ENCODE data around the gene PRG2.

PRG2 gene

DNA sequence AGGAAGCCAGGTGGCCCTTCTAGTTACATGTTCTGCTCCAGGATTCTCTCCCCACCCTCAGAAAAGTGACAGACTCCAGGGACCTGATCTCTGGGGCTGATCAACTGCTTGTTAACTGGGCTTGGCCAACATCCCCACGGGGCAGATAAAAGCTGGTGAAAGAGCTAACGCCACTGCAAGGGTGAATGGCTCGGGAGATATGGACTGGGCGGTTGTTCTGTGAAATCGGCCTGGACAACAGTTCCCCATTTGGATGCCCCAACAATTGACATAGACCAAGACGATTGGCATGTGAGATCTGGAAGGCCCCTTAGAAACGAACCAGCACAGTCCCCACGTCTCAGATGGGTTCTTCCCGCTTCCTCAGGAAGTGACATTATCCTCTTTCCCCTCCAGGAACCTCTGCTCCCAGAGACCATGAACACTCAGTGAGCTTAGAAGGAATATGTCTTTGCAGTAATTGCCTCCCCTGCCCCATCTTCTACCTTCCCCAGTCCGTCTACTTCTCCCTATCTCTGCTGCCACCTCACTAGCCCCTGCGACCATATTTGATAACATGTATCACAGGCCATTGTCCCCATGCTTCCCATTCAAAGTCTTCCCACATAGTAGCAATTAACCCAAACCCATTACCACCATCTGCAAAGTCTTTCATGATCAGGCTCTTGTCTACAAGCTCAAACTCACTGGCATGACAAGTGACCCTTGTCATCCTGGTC, 5.6 kb upstream of the PRG2 start:
- DNase-seq, result no peak

DNA sequence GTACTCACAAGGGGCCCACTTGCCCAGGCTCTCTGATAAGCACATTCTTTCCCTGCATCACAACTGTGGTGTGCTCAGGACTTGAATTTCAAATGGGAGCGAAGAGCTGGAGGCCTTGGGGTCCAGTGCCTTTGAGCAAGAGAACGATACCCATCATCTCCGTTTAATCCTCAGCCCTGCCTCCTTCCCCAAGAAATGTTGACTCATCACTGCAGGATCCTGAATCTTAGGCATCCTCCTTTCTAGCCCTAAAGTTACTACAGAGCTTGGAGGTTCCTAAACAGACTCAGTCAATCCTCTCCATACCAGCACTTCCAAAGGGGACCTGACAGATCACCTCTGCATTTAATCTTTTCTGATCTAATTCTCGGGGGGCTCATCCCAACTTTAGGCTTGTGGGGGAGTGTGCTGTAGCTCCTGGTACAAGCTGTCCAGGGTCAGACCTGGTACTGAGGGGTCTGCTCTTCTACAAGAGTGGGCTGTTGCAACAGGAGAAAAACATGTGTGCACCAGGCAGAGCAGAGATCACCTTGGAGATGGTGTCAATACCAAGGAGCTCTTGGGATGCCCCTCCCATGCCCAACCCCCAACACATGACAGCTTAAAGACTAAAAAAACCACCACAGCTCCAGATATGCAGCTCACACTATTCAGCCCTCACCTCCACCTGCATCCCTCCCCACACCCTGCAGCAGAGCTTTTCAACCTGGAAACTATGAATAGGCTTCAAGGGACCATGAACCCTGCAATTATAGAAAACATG, 3.9 kb upstream of the PRG2 start:
- no peak for DNase-seq

DNA sequence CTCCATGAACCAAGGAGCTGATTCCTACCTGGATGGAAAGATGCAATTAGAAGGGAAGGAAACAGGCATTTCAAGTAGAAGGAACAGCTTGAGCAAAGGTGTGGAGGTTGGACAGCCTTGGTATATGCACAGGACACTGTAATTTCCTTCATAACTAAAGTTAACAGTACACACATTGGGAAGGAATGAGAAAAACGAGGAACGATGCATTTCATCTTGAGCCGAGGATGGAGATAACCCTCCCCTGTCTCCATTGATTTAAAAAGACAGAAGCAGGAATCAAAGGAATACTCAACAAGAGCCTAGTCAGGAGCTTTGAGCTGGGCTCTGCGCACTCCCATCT, 2.3 kb upstream of the PRG2 start:
- no peak for DNase-seq

DNA sequence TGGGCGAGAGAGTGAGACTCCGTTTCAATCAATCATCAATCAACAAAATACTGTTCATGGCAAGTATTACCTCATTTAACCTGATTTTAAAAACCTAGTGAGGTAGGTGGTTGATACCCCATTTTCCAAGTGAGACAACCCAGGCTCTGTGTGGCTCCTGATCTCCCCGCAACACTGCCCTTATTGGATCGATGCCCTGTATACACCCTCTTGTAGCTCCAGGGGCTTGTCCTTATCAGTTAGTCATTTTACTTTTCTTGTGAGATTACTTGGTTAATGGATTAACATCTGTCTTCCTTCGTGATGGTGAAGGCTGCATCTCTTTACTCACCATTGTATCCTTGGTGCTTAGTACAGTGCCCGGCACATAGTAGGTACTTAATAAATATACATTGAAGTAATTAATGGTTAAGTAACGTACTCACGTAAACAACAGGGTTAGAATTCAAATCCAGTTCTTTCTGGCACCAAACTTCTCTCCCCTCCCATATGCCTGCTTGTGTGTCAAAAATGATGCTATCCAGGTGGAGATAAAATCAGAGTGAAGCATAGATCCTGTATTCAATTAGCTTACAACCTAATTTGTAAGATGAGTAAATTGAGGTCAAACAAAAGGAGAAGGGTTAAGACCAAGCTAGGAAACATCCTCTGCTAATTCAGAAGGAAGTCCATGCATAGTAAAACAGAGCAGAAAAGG, 1.8 kb upstream of the PRG2 start:
- DNase-seq, result no peak

DNA sequence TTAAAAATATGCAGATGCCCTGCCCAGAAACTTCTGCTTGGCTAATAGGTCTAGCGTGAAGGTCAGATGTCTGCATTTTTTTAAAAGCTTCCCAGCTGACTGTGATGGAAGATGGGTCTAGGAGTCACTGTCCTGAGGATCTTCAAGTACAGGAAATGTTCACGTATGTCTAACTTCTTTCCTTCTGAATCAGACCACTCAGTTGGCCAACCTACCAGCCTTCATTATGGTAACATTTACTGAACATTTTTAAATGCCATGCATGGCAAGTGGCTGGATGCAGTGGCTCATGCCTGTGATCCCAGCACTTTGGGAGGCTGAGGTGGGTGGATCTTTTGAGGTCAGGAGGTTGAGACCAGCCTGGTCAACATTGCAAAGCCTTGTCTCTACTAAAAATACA, 1.1 kb upstream of the PRG2 start:
- DNase-seq, result no peak

DNA sequence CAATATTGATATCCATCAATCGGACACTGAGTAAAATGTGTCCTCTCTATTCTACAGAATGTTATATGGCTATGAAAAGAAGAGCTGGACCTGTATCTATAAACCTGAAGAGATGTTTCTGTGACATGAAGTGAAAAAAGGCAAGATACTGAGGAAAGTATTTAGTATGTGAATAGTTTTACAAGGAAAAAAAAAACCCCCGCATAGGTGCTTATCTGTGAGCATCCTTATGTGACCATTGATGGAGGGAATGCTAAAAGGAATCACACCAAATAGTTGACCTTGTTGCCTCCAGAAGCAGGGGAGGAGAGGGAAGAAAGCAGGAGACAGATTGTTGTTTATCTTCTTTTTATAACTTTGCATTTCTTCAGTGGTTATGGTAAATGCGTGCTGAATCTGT, 661 bp upstream of the PRG2 start:
- no peak for DNase-seq

DNA sequence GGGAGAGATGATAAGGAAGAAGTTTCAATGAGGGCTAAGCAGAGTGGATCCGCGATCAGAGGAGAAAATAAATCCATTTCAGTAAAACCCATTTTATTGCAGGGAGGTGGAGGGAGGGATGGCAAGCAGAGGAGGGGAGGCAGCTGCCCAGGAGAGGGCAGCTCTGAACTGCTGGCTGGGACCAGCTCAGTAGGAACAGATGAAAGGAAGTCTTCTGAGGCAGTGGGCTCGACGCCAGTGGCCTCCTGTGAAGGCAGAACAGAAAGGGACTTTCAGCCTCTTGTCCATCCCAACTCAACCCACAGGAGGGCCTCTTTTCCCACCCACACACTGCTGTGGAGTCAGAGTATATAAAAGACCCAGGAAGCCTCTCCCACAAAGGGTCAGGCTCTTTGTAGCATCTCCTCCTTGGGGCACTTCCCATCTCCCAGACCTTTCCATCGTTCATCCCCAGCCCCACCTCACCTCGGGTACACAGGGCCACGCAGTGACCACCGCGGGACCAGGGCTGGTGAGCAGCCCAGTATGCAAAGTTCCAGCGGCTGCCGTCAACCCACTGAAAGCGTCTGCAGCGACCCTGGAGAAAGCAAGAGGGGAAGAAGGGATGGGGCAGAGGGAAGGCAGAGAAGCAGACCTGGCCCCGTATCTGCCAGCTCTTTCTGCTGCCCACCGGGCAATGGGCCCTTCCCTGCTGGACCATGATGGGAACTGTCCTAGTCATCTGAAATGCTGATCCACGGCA, 3.0 kb downstream of the PRG2 start:
- DNase-seq, result no peak

DNA sequence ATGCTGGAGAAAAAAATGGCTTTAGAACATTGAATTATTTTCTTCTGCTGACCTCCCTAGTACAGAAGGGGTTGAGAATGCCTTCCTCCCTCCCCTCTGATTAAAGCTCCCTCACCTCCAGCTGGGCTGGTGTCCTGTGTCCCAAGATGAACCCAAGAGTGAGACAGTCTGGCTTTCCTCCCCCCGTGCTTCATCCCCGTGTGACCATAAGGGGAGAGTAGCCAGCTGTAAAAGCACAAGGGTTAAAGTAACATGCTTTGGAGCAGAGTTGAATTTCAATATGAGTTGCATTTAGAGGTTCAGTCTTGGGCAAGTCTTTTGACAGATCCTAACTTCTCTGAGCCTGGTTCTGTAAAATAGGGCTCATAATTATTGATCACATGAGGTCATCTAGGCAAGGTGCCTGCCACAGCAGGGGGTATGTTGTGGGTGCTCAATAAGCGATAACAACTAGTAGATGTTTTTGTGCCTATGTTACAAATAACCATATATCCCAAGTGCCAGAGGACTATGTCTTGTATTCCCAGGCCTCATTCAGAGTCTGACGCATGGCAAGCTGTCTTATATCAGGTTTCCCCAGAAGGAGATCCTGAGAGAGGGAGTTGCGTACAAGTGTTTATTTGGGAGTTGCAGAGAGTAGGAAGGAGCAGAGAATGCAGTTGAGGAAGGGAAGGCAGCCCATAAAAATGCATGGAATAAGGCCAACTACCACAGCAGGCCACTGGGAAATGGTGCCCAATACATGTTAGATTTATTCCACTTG, 4.1 kb downstream of the PRG2 start:
- DNase-seq, result no peak

DNA sequence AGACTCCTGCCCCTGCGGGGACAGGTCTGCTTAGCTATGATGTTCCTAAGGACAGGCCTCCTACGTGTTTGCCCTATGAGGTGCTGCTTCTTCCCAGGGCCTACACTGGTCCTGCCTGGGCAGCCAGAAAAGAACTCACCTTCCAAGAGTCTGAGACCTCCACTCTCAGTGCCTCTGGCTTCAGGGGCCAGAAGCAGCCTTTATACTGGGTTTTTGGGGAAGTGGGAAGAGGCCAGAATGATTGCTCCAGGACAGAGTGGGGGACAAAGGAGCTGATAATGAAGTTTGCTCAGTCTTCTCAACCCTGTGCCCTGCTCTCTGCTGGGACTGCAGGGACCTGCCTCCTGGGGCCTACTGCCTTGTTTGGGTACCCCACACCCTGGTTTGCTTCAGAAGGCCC, 9.5 kb downstream of the PRG2 start, which contains the start of gene PRG3:
Gene PRG3 (minus strand): TSS at position 176 of the 400 bp plus-strand sequence. CDS start 442 bp downstream, outside the sequence.
- DNase-seq, result no peak

DNA sequence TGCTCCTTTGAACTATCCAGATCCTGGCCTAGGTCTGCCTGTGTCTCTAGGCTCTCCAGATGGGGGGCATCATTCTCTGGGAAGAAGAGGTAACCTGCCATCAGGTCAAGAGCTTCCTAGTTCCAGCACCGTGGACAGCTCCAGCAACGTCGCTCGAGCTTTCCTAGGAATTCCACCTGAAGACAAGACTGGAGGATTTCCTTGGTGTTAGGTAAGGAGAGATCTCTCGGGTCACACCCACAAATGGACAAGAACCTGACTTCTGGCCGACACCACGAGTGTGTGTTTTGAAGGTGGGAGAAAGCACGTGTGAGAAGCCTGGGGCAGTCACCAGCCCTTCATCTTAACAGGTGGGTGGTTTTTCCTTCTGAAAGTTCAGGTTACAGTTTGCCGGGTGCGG, 10.7 kb downstream of the PRG2 start:
- no peak for DNase-seq

DNA sequence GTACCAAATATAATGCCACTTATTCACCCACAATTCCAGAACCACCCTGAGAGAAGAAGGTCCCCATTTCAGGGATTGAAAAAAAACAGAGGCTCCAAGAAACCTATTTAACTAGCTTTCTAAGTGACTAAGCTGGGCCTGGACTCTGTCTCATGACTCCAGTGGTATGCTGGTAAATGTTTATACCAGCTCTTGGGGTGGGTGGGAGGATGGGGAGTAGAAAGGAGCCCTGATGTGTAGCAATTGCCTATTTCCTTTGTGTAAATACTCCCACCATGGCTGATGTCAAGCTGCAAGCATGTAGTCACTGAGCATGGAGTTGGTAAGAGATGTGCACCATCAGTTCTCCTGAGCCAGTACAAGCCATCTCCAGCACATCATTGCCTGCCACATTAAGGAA, 12.3 kb downstream of the PRG2 start:
- no peak for DNase-seq

DNA sequence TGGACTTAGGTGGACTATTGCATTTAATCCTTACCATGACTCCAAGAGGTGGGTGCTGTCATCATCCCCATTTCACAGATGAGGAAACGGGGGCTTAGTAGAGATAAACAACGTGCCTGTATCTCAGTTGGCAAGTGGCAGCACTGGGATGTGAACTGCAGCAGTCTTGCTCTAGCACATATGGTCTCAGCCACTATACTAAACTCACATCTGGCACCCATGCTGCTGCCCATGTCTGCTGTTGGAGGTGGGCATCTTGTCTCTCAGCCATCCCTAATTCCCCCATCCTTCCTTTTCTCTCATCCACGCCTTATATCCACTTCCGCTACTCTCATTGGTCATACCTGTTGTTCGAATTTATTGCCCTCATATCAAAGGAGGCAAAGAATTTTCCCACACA, 13.3 kb downstream of the PRG2 start:
- DNase-seq, result no peak

DNA sequence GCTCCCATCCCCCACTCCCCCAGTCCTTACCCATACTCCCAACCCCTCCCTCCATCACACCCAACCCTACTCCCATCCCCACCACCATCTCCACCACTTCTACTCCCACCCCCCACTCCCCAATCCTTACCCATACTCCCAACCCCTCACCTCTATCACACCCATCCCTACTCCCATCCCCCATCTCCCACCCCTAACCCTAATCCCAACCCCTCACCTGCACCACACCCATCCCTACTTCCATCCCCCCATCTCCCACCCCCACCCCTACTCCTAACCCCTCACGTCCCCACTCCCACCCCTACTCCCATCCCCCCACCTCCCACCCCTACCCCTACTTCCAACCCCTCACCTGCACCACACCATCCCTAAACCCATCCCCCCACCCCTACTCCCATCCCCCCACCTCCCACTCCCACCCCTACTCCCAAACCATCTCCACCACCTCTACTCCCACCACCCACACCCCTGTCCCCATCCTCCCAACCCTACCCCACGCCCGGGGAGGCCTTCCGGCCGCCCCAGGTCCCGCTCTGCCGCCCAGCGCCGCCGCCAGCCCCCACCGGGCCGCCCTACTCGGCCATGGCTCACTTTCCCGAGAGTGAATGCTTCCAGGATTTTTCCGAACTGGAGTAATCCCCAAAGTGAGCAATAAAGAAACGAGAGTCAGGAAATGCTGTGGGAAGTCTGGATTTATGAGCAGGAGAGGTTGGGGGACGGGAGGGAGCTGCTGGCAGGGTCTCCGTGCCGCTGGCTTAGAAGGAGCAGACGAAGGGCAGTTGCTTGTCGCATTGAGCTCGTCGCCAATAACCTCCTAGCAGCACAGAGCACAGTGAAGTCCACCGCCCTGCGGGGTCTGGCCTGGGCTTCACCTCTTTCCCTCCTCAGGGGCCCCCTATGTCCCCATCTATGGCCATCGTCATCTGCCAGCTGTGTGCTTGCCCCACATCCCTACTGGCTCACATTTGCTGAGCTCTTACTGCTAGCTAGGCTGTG, 14.1 kb downstream of the PRG2 start:
- DNase-seq, result no peak

DNA sequence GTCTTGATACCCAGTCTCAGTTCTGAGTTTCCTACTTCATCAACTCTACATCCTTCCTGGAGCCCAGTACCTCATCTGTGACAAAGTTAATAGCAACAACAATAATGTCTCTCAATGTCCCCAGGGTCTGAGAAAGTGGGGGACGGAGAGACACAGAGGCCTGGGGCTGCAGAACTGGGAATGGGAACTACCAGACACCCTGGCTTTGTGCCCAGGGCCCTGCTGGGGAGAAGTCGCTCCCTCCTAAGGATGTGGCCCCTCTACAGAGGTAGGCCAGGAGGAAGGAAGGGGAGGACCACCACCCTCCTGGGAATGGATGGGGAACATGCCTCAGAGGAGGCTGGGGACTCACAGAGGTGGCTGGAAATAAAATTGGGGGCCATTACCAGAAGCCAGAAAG, 15.0 kb downstream of the PRG2 start:
- DNase-seq, result no peak

DNA sequence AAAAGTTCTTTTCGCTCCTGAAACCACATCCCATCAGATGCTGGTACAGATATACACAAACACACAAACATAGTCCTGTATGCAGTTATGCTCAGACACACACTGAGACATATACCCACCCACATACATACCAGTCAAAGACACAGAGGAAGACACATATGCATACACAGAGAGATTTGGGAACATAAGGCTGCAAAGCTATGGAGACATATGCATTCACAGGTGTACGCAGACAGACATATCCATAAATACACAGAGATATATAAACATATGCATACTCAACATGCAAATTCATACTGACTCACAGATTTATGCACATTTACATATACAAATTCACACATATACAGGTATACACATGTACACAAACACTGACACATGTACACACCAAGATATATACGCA, 15.5 kb downstream of the PRG2 start:
- no peak for DNase-seq

DNA sequence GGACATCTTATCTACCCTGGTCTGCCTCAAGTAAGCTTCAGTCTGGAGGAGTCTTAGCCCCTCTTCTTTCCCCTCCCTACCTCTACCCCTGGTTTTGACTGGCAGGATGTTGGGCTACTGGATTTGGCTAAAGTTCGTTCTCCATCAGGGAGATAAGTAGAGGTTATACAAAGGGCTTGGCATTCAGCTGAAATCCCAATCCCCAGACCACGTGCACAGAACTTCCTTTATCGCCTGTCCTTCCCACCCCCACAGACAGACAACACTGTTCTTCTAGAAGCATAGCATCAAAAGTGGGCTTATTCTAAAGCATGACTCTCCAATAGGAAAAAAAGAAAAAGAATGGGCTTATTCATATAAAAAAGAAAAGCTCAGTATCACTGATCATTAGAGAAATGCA, 17.3 kb downstream of the PRG2 start:
- no peak for DNase-seq

DNA sequence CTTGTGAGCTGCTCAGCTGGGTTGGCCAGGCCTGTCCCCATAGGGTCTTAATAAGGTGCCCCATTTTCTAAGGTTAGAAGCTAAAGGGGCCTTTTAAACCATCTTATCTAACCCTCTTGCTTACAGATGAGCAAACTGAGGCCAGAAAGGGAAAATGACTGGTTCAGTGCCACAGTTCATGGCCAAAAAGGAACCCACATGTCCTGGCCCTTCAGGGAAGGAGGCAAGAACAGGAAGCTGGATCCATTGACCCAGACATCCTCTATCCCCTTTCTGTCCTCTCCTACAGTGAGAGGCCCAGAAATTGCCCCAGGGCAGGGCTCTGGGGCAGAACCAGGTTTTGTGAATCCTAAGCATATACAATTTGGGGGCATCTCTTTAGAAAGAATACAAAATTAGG, 19.5 kb downstream of the PRG2 start:
- DNase-seq, result no peak

DNA sequence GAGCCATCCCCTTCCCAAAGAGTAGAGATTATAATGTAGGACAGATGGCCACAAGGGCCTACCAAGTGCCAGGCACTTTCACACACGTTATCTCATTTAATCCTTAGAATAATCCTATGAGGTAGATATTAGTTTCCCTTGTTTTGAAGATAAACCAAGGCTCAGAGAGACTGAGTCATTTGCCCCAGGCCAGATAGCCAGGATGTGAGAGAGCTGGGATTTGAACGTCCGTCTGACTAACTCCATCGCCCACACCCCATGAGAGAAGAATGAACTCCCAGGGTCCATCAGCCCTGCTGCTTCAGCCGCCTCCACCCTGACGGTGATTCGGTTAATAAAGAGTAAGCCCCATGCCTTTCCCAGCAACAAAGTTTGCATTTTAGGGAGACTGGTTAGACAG, 20.2 kb downstream of the PRG2 start:
- no peak for DNase-seq

DNA sequence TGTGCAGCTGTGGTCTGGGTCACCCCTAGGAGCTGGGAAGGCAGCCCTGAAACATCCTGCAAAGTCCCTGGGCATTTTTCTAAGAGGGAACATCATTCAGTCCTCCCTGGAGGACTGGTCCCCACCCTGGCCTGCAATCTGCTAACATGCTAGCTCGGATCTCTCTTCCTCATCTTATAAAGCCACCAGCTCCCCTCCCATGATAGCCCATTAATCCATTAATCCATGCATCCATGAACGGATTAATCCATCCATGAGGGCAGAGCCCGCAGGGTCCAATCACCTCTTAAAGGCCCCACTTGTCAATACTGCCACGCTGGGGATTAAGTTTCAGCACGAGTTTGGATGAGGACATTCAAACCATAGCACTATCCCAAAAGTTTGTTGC, 21.6 kb downstream of the PRG2 start:
- no peak for DNase-seq

DNA sequence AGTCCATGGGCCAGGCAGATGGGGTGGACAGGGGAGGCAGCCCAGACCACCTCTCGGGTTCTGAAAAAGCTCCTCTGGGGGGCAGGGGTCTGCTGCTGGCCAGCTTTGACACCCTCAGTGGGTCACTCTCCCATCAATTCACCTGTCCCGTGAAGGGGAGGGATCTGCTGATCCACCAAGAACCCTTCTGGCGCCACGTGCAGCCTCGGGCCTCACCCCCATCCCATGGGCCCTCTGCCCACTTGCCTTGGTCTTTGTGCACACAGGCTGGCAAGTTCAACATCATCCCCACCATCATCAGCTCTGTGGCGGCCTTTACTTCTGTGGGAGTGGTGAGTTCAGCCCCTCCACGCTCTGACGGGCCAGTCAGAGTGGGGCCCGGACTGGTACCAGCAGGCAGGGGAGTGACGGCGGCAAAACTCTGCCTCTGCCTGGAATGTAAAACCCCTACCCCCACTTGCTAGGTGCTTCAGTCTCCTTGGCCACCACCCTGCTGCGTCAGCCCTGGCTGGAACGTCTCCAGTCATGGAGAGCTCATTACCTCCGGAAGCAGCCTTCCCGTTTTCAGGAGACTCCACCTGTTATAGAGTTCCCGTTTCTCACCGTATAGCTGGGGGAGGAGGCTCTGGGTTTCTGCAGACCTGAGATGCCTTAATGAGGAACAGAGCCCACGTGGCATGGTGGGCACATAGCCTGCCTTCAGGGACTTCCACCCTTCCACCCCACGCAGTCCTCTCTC, 22.2 kb downstream of the PRG2 start:
- no peak for DNase-seq

All from NK-92 treated with Interleukin-12 subunit alpha and Interleukin-12 subunit beta, amount 100 ng/mL, for 24 hours (cell line).